ENCODE data around the gene NPHS1.

- no peak for TF ChIP-seq CTCF (IDR thresholded peaks at IDR 0.05; ENCODE audit: low read length)
- no peak for TF ChIP-seq EZH2 (IDR thresholded peaks at IDR 0.05; ENCODE audit: borderline replicate concordance, low read length)
Measured at GRCh38 chr19:35868823-35869326, 16.6 kb upstream of the NPHS1 start.
